ENCODE data around the gene CSGALNACT2. TPM values are rescaled to one million over a fixed set of nuclear protein-coding genes. Genes with fewer than 3 reads are reported as not detected.
"Not testable (repeated sequence)": the region's sequence is repeated elsewhere in the genome, so short reads cannot be mapped to it uniquely, and the experiment has no call there.

Gene CSGALNACT2
- total and polyA plus RNA-seq, 9 of the 15 experiments (the other 6 are each of a cell fraction or from before 2014, with no cell fraction given) = 1.4 to 7.3 (median 3.5) TPM

DNA sequence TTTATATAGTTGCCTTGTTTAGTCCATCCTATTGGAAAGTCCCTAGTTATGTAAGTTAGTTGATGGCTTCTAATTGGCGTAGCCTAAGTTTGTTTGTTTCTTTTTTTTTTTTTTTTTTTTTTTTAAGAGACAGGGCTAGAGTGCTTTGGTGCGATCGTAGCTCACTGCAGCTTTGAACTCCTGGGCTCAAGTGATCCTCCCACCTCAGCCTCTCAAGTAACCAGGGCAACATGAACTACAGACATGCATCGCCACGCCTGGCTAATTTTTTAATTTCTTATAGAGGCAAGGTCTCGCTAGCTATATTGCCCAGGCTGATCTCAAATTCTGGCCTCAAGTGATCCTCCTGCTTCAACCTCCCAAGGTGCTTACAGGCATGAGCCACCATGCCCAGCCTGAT is 7.1 kb downstream of the CSGALNACT2 start:
- POLR2A ChIA-PET = interaction anchor here (0.6 kb wide), 1 partner anchor 30 kb away, joined by 3 read pairs; no protein-coding TSS in a partner anchor
- H3K9me1 ChIP-seq (ENCODE audit: control insufficient read depth, insufficient read depth, low read length) = no peaks in the 10 kb centered on the region
- H3K79me2 ChIP-seq (ENCODE audit: control insufficient read depth, insufficient read depth, low read length) = peaks cover 6% of the 10 kb centered on the region; the same call in 1 of the 3 replicates
- H3K4me1 ChIP-seq (replicated peaks in 1 of 2; ENCODE audit: control insufficient read depth in 2 of 2, insufficient read depth in 2 of 2, low read length in 2 of 2) = no peaks in the 10 kb centered on the region
- H3K4me2 ChIP-seq (ENCODE audit: insufficient read depth, low read length) = no peak overlapping the region
- 39% methylated on average over 6 of the region's 6 CpGs for WGBS (ENCODE audit: insufficient coverage, low coverage, missing lambda C conversion rate)
- no peak overlapping the region for H3K4me3 ChIP-seq
- no peak overlapping the region for H2AFZ ChIP-seq (ENCODE audit: low read depth, low read length)
- no peaks in the 10 kb centered on the region for H4K20me1 ChIP-seq (replicated peaks; ENCODE audit: control insufficient read depth, insufficient read depth, low read length)
- H3K27me3 ChIP-seq (ENCODE audit: control insufficient read depth in 2 of 2, insufficient read depth in 2 of 2, low read length in 2 of 2) = no peaks in the 10 kb centered on the region
- no peak overlapping the region for H3K27ac ChIP-seq (ENCODE audit: extremely low read depth, low read depth, low read length)
- BruUV-seq (replicated peaks) = no TSS peak
- no peaks in the 10 kb centered on the region for H3K36me3 ChIP-seq (ENCODE audit: control insufficient read depth, insufficient read depth, low read length)
- in situ Hi-C loops (cut with MboI) = no loop called here
- CTCF ChIA-PET (ENCODE audit: low intra/inter-chr PET ratio) = no interaction called here
- H3K9ac ChIP-seq (ENCODE audit: insufficient read depth in 1 of 2, low read depth in 2 of 2, low read length in 2 of 2) = no peak overlapping the region
- no peaks in the 10 kb centered on the region for H3K9me3 ChIP-seq (replicated peaks; ENCODE audit: control insufficient read depth, insufficient read depth, low read depth, low read length)
- ATAC-seq = no peak
- DNase-seq (ENCODE audit: extremely low read depth in 1 of 4, low spot score in 3 of 4) = no peak
- TF ChIP-seq ZNF282 (CRISPR knock-in tag; IDR thresholded peaks at IDR 0.05) = no peak
- no peak for FAIRE-seq
- intact Hi-C loops (cut with micrococcal nuclease) = no loop called here

DNA sequence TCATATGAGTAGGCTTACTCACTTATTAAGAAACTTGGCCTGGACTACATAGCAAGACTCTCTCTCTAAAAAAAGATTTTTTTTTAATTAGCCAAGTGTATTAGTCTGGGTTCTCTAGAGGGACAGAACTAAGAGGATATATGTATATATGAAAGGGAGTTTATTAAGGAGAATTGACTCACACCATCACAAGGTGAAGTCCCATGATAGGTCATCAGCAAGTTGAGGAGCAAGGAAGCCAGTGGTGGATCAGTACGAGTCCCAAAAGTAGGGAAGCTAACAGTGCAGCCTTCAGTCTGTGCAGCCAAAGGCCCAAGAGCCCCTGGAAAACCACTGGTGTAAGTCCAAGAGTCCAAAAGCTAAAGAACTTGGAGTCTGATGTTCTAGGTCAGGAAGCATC is 7.7 kb downstream of the CSGALNACT2 start:
- H3K36me3 ChIP-seq (ENCODE audit: control insufficient read depth, insufficient read depth, low read length); FAIRE-seq; in situ Hi-C loops (cut with MboI); intact Hi-C loops (cut with micrococcal nuclease); BruUV-seq (replicated peaks); H3K4me1 ChIP-seq (replicated peaks in 1 of 2; ENCODE audit: control insufficient read depth in 2 of 2, insufficient read depth in 2 of 2, low read length in 2 of 2); CTCF ChIA-PET (ENCODE audit: low intra/inter-chr PET ratio); H3K9me1 ChIP-seq (ENCODE audit: control insufficient read depth, insufficient read depth, low read length); H3K9me3 ChIP-seq (replicated peaks; ENCODE audit: control insufficient read depth, insufficient read depth, low read depth, low read length); DNase-seq (ENCODE audit: extremely low read depth in 1 of 4, low spot score in 3 of 4); H3K79me2 ChIP-seq (ENCODE audit: control insufficient read depth, insufficient read depth, low read length); H3K27me3 ChIP-seq (ENCODE audit: control insufficient read depth in 2 of 2, insufficient read depth in 2 of 2, low read length in 2 of 2); ATAC-seq; H4K20me1 ChIP-seq (replicated peaks; ENCODE audit: control insufficient read depth, insufficient read depth, low read length); H3K27ac ChIP-seq (ENCODE audit: extremely low read depth, low read depth, low read length); H2AFZ ChIP-seq (ENCODE audit: low read depth, low read length); H3K4me3 ChIP-seq; H3K4me2 ChIP-seq (ENCODE audit: insufficient read depth, low read length); H3K9ac ChIP-seq (ENCODE audit: insufficient read depth in 1 of 2, low read depth in 2 of 2, low read length in 2 of 2): not testable (repeated sequence)
- POLR2A ChIA-PET = interaction anchor here (1.0 kb wide), 1 partner anchor 8 kb away, joined by 3 read pairs; the partner anchor contains the start of gene CSGALNACT2
- WGBS (ENCODE audit: insufficient coverage, low coverage, missing lambda C conversion rate) = 13% methylated on average over 1 of the region's 1 CpG
